Fibroblast of skin of back (primary cell): ENCODE measurements around the gene INSYN1. TPM values are rescaled to one million over a fixed set of nuclear protein-coding genes. Genes with fewer than 3 reads are reported as not detected.
"Not testable (repeated sequence)": the region's sequence is repeated elsewhere in the genome, so short reads cannot be mapped to it uniquely, and the experiment has no call there.

Experiments
- DNase-seq: peaks from one replicate; pipeline ENCODE4 v3.0.0-alpha.2; 2013
- polyA plus RNA-seq, 2 experiments: library from polyadenylated mRNA; unstranded; fragments of 120-200 nt; gene quantifications; one replicate each; pipeline ENCODE4 v1.2.1, GENCODE V29; 2013; ENCODE audit not compliant: insufficient read length in 2 of 2

INSYN1 gene, protein sequence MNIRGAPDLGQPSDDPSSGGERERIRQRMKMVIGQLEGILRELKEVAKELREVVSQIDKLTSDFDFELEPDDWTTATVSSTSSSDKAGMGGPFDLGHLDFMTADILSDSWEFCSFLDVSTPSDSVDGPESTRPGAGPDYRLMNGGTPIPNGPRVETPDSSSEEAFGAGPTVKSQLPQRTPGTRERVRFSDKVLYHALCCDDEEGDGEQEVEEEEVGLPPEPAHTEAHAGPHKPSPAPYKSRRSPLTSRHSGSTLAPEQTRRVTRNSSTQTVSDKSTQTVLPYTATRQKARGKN
- 9.4 TPM for polyA plus RNA-seq (2013, experiment 1 of 2; ENCODE audit: insufficient read length)
- 11.5 TPM for polyA plus RNA-seq (2013, experiment 2 of 2; ENCODE audit: insufficient read length)

DNA sequence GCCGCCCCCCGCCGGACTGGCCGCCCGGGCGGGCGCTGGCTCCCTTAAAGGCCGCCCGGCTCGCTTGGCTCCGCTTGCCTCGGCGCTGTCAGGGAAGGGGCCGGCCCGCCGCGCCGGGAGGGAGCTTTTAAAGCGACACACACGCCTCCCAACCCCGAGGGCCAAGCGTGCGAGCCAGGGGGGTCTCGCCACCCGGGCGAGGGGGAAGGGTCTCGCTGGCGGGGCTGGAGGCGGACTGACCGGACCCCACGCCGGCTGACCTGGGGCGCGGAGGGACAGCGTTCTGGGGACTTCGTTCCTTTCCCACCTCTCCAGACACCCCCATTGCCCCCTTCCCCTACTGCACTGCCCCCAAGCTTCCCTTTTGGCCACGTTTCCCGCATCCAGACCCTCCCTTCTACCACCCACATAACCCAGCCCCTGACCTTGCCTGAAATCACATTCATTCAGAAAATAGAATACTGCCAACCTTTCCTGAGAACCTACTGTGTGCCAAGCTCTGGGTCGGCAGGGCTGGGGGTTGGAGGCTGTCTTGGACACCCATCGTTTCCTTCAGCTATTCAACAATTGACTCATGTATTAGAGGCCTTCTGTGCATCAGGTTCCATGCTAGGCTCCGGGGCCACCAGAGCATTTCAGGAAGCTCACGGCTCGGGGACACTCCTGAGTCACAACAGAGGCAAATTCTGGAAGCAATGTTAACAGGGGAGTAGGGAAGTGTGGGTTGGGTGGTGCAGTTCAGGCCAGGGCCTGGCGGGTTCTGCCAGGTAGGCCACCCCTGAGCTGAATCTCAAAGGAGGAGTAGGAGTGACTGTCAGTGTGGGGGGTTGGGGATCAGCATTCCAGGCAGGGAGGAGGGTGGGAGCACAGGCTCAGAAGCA is at the start of gene INSYN1:
Gene INSYN1 (minus strand): TSS at position 102 of the 881 bp plus-strand sequence. CDS start 2,221 bp downstream, outside the sequence.
- peak; percentile 61 for DNase-seq

DNA sequence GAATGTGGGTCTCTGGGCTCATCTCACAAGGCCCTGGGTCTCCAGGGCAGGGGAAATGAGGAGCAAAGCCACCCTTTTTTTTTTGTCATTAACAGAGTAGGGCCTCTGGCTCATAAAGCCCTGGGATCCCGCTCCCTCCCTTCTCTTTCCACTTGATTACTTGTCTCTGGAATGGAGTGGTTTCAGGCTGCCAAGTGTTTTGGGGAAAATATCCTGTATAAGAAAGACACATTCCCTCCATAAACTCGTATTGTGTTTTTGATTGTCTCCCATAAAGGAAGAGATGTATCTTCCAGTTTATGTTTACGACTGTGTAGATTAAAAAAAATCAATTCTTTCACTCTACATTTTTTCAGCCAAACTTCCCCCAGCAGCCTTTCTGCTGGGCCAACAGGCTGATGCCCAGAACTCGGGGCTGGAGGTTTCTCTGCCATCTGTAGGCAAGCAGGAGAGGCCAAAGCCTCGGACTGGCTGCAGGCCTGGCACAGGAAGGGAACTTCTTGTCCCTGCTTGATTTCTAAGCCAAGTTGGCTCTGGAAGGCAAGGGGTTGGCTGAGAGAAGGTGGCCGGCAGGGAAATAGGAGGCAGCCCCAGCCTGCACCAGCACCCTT is 49.4 kb upstream of the INSYN1 start:
- DNase-seq: no peak

DNA sequence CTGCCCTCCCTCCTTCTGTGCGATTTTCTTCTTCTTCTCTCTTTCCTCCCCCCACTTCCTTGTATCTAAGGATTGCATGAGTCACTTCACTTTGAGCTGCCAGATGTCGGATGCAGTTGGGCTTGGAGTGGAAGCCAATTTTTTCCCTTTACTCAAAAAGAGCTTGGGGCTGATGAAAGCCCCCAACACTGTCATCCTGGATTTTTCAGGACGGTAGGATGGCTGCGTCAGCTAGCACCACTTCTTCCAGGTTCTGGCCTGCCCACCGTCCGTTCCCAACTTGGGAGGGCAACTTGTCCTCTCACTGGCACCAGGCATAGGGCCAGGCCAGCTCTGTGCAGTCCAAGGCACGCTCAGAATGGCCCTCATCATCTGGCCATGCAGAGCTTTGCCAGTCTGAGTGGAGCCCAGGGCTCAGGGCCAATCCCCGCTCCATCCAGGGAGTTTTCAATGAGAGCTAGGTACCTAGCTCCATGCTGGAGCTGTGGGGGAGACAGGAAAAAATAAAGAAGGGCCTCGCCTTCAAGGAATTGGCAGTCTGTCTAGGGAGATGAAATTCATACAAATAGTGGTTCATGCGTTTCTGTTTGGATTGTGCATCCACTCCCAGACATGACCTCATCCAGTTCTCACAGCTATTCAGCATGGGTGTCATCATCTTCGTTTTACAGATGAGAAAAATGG is 47.7 kb upstream of the INSYN1 start:
- peak; percentile 92 for DNase-seq

DNA sequence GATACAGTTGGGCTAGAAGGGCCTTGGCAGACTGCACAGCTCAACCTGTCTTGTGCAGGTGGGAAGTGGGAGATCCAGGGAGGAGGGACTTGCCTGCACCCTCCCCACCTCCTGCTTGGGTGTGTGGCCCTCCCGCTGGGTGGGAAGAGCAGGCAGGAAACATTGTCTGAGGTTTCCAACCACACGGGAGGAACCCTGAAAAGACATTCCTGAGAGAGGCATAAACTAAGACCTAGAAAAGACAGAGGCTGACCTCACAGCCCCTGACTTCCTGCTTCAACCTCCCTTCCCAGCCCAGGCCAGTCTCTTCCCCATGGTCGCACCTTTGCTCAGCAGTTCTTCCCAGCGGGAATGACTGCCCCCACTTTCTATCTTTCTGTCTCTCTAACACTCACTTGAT is 46.3 kb upstream of the INSYN1 start:
- DNase-seq: peak; percentile 69

DNA sequence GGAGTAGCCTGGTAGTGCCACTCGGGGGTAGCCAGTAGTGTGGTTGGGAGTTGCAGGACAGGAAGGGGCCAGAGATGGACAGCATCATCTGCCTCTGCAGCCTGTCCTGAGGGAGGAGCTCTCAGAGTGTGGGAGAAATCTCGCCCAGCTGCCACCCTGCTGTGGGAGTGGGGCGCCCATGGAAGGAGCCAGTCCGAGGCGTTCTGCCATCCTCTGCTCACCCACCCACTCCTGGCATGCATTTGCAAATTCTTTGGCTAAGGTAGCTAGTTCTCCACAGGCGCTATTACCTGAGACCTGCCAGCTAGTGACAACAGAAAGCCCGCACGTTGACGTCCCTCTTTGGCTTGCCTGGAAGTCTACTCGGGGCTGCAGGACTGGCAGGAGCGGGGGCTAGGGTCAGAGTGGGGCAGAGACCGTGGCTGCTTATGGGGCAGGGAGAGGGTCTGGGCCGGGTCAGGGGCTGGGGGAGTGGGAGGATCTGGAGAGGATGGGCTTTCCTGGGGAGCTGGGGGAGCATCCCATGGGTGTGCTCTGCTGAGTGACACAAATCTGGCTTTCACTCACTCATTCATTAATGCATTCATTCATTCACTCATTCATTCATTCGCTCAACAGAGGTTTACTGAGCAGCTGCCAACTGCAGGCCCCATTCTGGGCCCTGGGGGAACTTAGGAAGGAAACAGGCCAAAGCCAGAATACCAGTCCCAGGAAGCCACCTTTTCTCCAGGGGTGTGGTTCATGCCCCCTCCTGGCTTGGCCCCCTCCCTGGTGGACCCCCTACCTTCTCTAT is 44.4 kb upstream of the INSYN1 start:
- DNase-seq: no peak

DNA sequence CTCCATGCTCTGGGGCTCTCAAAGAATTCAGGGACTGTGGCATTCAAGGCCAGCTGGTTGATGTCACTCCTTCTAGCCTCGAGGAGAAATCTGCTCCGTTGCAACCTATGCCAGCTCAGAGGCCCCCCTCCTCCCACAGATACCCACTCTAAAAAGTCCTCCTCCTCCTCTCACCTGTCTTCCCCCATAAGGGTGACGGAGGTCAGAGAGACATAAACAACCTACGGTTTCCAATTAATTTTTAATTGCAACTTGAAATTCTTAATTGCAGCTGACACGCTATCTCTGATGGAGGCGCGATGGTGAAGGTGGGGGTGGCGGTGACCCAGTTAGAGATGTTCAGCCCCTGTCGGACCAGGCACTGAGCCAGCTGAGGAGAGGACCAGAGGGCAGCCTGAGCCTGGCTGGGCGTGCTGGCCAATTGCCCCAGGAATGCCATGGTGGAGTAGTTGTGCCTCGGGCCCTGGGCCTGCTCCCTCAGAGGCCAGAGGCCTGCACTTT is 43.2 kb upstream of the INSYN1 start:
- DNase-seq: no peak

DNA sequence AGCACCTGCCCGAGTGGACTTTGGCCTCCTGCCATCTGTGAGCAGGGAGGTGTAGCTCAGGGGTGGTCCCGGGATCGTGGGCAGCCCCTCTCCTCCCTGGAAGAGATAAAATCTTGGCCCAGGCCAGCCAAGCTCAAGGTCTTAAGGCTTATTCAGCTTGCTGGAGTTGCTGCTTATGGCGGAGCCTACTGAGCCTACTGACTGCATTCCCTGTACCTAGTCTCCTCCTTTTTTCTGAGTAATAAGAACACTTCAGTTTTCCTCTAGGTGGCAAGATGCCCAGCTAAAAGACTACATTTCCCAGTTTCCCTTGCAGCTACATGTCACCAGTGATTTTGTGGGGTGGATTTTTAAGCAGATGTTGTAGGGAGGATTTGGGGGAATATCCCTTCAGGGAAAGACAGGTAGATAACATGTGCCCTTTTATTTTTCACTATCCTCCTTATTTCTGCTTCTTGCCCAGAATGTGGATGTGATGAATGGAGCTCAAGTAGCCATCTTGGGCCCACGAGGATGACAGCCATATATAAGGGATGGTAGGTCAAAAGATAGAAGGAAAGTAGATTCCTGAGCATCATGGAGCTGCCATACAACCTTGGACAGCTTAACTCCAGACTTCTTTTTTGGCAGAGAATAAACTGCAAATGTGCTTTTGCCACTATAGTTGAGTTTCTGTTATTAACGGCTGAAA is 41.4 kb upstream of the INSYN1 start:
- peak; percentile 30 for DNase-seq

DNA sequence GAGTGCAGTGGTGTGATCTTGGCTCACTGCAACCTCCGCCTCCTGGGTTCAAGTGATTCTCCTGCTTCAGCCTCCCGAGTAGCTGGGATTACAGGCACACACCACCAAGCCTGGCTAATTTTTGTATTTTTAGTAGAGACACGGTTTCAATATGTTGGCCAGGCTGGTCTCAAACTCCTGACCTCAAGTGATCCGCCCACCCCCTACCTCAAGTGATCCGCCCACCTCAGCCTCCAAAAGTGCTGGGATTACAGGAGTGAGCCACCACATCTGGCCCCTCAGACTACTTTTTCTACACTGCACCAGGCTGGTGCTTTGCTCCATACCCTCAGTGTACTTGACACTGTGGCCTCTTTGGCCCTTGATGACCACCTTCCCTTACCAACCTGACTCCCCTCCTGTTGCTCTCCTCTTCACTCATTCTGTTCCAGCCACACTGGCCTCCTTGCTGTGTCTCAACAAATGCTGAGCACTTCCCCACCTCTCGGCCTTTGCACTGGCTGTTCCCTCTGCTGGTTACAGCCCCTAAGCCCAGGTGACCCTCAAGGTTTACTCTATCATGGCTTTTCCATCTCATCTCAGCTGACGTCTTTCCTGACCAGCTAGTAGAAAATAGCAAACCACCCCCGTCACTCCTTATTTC is 39.9 kb upstream of the INSYN1 start:
- DNase-seq: not testable (repeated sequence)

DNA sequence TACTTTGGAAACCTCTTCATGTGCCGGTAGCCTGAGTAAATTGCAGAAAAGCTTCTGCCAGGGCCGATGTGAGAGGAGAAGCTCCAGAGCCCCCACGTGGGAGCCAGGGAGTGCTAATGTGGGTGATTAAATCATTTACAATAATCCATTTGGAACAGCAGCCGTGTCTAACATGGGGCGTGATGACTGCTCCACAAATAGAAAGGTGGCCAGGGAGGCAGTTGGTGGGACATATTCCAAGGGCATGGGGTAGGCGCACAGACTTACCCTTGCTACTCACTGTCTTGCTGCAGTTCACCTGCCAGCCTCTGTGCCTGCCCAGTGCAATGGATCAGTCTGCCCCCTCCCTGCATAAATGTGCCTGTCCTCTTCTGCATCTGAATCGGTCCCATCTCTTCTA is 39.3 kb upstream of the INSYN1 start:
- no peak for DNase-seq

DNA sequence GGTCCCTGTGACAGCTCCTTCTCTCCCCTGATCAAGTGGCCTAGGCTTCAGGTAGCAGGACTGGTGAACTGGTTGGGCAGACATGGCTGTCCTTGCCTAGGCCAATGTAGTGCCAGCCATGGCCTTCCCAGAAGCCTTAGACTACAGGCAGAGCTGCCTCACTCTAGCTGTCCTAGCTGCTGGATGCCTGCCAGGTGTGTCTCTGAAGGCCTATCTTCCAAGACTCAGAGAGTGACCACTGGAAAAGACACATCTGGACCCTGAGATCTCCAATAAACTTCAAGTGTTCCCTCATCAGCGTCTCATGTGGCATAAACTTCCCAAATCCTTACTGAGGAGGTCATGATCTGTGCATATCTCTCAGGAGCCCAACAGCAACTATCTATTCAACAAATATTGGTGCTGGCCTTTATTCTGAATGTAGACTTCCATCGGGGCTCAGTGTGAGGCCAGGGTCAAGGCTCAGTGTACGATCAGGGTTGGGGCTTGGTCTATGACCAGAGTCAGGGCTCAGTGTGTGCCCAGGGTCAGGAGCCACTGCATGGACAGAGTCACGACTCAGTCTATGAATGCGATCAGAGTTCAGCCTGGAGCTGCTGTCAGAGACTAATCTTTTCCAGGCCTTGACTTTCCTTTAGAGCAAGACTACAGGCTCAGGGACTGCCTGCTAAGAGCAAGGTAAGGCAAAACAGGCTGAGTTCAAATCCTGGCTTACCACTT is 36.5 kb upstream of the INSYN1 start:
- no peak for DNase-seq

DNA sequence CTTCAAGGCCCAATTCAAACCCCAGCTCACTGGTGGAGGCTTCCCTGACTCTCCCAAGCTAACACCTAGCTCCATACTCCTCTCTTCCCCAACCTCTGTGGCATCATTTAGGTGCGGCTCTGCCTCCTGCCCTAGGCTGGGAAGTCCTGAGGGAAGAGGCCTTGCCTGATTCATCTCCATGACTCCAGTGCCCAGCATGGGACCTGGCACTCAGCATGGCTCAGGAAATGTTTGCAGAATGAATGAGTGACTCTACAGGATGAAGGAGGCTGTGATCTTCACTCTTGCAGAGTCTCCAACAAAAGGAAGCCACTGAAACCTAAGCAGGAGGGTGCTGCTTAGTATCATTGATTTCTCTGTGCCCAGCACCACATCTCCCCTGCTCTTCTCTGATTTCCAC is 34.5 kb upstream of the INSYN1 start:
- DNase-seq: peak; percentile 20

DNA sequence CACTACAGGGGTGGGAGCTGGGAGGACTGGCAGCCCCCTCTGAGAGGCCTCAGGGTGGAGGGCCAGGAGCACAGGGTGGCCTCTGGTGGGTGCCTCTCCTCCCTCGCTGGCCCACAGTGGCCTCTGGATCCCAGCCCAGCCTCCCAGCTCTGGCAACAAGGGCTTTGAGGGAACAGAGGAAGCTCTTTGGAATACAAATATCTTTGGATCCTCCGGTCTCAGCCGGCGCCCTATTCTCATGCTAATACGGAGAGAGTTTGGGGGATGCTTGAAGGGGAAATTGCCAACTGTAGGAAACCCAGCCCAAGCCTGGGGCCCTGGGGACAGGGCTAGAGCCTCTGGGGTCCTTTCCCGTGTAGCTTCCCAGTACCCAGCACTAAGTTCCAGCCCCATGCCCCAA is 33.4 kb upstream of the INSYN1 start:
- DNase-seq: no peak

DNA sequence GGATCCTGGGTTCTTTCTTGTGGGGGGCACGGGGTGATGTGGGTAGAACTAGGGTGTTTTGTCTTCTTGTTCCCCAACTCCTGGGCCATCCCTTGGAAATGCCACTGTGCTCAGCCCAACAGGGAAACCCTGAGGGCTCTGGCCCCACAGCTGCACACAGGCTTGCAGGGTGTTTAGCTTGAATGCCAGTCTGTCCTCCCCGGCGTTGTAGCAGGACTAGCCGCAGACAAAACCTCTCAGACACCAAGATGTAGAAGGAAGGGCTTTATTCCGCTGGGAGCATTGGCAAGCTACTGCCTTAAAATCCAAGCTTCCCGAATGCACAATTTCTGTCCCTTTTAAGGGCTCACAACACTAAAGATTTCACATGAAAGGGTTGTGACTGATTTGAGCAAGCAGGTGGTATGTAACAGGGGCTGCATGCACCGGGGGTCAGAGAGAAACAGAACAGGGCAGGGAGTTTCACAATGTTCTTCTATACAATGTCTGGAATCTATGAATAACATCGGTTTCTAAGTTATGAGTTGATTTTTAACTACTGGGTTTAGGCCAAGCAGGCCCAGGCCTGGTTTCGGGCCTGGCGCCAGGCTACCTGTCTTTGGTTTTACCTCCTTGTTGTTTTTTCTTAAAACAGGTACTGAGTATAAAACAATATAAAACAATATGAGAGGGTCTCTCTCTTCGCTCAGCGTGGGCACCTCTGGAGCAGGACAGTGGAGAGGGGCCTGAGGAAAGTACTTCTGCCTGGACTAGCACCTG is 32.3 kb upstream of the INSYN1 start:
- not testable (repeated sequence) for DNase-seq

DNA sequence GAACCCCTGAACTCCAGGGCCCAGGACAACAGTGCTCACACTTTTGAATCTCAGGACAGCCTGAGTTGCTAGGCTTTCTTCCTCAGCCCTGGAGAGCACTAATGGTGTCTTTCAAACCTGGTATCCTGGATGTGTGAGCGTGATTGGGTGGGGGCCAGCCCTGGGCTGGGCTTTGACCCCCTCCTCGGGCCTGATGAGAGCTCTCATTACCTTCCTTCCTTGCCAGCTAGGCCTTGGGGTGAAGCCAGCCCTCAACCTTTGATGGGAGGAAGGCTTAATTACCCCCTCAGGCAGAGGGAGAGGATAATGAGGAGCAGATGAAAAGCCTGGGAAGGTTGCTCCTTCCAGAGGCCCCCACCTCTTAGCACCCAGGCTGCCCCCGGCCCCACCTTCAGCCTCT is 31.1 kb upstream of the INSYN1 start:
- no peak for DNase-seq

DNA sequence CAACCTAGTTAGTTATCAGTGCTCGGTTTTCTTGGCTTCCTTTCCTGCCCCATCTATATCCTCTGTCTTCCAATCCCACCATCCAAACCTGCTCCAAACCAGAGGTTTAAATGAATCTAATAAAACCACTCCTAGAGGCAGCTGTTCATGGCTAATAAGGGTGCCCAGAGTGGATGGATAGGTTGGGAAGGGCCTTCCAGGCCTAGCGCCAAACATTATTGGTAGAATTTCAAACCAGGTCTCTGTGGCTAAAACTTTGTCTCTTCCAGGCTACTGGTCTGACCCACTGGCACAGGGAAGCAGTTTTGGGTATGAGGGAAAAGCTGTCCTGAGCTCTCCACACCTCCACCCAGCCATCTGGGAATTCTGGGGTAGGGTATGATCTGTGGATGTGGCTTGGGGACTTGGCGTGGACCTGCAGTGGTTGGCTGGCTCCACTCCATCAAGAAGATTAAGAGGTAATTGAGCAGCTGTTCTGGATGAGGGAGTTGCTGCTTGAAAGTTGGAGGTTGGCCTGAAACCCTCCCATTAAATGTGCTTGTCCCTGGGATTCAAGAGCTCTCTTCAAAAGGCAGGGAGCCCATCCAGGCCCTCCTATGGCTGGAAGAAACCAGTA is 29.3 kb upstream of the INSYN1 start:
- DNase-seq: no peak

DNA sequence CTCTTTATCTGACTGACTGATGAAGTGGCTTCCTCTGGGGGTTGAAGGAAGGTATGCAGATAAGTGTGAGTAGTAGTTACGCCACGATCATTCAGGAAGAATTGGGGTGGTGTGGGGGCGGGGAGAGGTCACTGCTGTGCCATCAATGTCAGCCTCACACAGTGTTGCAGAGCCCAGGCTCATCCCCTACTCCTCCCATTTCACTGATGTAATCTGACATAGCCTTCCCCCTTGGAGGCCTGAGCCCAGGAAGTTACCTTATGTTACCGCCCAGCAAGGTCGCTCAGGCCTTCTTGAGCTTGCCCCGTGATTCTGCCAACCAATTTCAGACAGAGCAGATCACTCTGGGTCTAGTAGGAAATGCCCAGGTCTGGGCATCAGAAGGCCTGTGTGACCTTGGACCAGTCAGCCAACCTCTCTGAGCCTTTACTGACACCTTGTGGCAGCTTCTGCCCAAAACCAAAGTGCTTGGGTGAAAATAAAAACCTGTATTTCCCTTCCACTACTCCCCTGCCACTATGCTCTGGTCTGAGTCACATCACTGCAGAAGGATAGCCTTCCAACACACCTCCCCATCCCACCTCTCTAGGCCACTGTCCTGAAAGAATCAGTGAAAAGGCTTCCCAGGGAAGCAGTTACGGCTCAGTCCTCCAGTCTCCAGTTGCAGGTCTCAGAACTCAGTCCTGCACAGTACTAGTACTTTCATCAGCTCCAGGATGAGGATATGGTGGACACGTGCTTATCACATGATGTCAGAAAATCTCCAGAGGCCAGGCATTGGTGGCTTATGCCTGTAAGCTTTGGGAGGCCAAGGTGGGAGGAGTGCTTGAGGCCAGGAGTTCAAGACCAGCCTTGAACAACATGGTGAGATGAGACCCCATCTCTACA is 28.1 kb upstream of the INSYN1 start:
- peak; percentile 28 for DNase-seq

DNA sequence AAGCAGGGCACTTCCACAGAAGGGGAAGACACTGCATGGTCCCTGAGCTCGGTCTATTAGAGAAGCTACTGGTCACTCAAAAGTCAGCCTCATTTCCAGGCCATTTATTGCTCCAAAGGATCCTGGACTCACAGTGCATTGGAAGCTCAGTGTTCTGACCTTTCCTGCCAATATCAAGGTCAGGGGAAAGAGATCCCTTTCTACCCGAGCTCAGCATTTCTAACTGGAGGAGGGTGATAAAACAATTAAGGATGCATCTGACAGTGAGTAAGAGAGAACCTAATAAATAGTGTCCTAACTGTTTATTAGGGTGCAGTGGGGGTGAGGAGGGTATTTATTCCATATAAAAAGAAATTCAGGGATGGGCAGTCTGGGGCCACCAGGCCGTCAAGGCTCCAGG is 26.8 kb upstream of the INSYN1 start:
- no peak for DNase-seq
